Suprapubic skin (tissue), 4 donors: ENCODE data around the gene INPP5K.

ENCODE experiments used
- EP300 ChIP-seq: sonication (generic); formaldehyde crosslinking; IDR thresholded peaks from one replicate; pipeline ENCODE4 v1.6.1; 2017; ENCODE audit warnings: antibody characterized with exemption
- POLR2A ChIP-seq, 2 donors: fragments of 450-650 bp; IDR thresholded peaks; one replicate each; pipeline ENCODE4 v1.6.1; 2017; ENCODE audit warnings: antibody characterized with exemption in 2 of 2, mild to moderate bottlenecking in 2 of 2, moderate library complexity in 2 of 2
- POLR2AphosphoS5 ChIP-seq, 3 donors: sonication (generic); formaldehyde crosslinking; IDR thresholded peaks; one replicate each; pipeline ENCODE4 v1.6.1; 2017; ENCODE audit warnings: antibody characterized with exemption in 3 of 3
- TF ChIP-seq, protein P1 (sequence below), 2 donors: fragments of 200-600 bp in 1 of 2; fragments of 450-650 bp in 1 of 2; sonication (generic) in 1 of 2; IDR thresholded peaks; one replicate each; pipeline ENCODE4 v1.5.1; 2016 to 2019; ENCODE audit warnings: antibody characterized with exemption in 2 of 2, mild to moderate bottlenecking in 1 of 2, moderate library complexity in 1 of 2

DNA sequence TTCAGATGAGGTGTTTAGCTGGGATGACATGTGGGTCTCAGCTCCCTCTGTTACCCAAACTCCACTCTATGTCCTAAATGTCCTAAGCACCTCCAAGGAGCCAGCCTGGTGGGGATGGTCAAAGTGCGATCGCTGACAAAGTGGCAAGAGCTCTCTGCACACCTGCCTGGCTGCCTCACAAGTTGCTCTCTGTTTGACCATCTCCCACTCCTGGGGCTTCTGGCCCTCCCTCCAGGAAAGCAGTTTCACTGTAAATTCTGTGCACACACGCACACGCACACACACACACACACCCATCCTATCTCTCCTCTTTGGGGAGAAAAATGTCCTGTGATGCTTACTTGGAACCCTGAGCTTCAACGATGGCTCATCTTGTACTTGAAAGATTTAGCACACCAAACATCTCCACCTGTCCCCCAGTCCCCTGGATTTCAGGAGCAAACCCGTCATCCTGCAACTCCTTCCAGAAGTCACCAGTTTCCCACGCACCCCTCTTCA lies 44.5 kb upstream of the INPP5K start:
- TF ChIP-seq, protein P1, sequence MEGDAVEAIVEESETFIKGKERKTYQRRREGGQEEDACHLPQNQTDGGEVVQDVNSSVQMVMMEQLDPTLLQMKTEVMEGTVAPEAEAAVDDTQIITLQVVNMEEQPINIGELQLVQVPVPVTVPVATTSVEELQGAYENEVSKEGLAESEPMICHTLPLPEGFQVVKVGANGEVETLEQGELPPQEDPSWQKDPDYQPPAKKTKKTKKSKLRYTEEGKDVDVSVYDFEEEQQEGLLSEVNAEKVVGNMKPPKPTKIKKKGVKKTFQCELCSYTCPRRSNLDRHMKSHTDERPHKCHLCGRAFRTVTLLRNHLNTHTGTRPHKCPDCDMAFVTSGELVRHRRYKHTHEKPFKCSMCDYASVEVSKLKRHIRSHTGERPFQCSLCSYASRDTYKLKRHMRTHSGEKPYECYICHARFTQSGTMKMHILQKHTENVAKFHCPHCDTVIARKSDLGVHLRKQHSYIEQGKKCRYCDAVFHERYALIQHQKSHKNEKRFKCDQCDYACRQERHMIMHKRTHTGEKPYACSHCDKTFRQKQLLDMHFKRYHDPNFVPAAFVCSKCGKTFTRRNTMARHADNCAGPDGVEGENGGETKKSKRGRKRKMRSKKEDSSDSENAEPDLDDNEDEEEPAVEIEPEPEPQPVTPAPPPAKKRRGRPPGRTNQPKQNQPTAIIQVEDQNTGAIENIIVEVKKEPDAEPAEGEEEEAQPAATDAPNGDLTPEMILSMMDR (IDR thresholded peaks at IDR 0.05) = no peak
- TF ChIP-seq EP300 (no peak), POLR2AphosphoS5 (IDR thresholded peaks at IDR 0.05) (no peak), POLR2A (IDR thresholded peaks at IDR 0.05) (no peak)
